Suprapubic skin (tissue), 4 donors: ENCODE results near the gene SLC6A12. TPM values are rescaled to one million over a fixed set of nuclear protein-coding genes. Genes with fewer than 3 reads are reported as not detected.

Experiments used
- DNase-seq, 2 donors: peaks; one replicate each; pipeline ENCODE4 v3.0.0-alpha.2; 2019; ENCODE audit warnings: low spot score in 2 of 2
- H3K27ac ChIP-seq: fragments of 200-600 bp; sonication (generic); one replicate; pipeline ENCODE4 v1.5.1; 2019
- H3K27me3 ChIP-seq: fragments of 200-600 bp; sonication (generic); one replicate; pipeline ENCODE4 v1.5.1; 2019
- H3K36me3 ChIP-seq: fragments of 200-600 bp; sonication (generic); one replicate; pipeline ENCODE4 v1.5.1; 2019
- H3K4me1 ChIP-seq: fragments of 200-600 bp; sonication (generic); one replicate; pipeline ENCODE4 v1.5.1; 2019
- H3K4me3 ChIP-seq: fragments of 200-600 bp; sonication (generic); one replicate; pipeline ENCODE4 v1.5.1; 2019; ENCODE audit warnings: mild to moderate bottlenecking
- H3K9me3 ChIP-seq: fragments of 200-600 bp; sonication (generic); one replicate; pipeline ENCODE4 v1.5.1; 2019
- CTCF ChIP-seq, 2 donors: fragments of 200-600 bp in 1 of 2; fragments of 450-650 bp in 1 of 2; sonication (generic) in 1 of 2; IDR thresholded peaks; one replicate each; pipeline ENCODE4 v1.5.1; 2016 to 2019; ENCODE audit warnings: antibody characterized with exemption in 2 of 2, mild to moderate bottlenecking in 1 of 2, moderate library complexity in 1 of 2
- EP300 ChIP-seq: sonication (generic); formaldehyde crosslinking; IDR thresholded peaks from one replicate; pipeline ENCODE4 v1.6.1; 2017; ENCODE audit warnings: antibody characterized with exemption
- POLR2A ChIP-seq, 2 donors: fragments of 450-650 bp; IDR thresholded peaks; one replicate each; pipeline ENCODE4 v1.6.1; 2017; ENCODE audit warnings: antibody characterized with exemption in 2 of 2, mild to moderate bottlenecking in 2 of 2, moderate library complexity in 2 of 2
- POLR2AphosphoS5 ChIP-seq, 3 donors: sonication (generic); formaldehyde crosslinking; IDR thresholded peaks; one replicate each; pipeline ENCODE4 v1.6.1; 2017; ENCODE audit warnings: antibody characterized with exemption in 3 of 3
- WGBS: methylation state at CpG from one replicate; pipeline ENCODE4 v1.1.5; 2018; 5-methylcytosine and 5-hydroxymethylcytosine counted together
- total RNA-seq, 4 donors: library from RNA; depleted of rRNA; stranded (reverse); fragments of >200 nt; gene quantifications; one replicate each; pipeline ENCODE4 v1.1.0, GENCODE V29; 2016

SLC6A12 gene
- total RNA-seq, 4 donors from 2014 or later = 3.1 to 6.0 TPM; not detected in 2

GRCh38 chr12:186006-186625, 27.8 kb downstream of the SLC6A12 start:
- H3K4me1 ChIP-seq = peaks cover 10% of the 10 kb centered on the region
- no peak for TF ChIP-seq EP300
- no peak for TF ChIP-seq POLR2AphosphoS5 (IDR thresholded peaks at IDR 0.05)
- TF ChIP-seq CTCF (IDR thresholded peaks at IDR 0.05) = no peak
- TF ChIP-seq POLR2A (IDR thresholded peaks at IDR 0.05) = no peak
- no peak for DNase-seq
- H3K4me3 ChIP-seq = no peak overlapping the region
- 87% methylated on average over 10 of the region's 11 CpGs for WGBS
- H3K27ac ChIP-seq = no peak overlapping the region
- no peaks in the 10 kb centered on the region for H3K36me3 ChIP-seq
- H3K9me3 ChIP-seq = no peaks in the 10 kb centered on the region
- H3K27me3 ChIP-seq = peaks cover 14% of the 10 kb centered on the region

GRCh38 chr12:185576-185955, 28.4 kb downstream of the SLC6A12 start:
- Histone ChIP-seq H3K9me3 (no peaks in the 10 kb centered on the region), H3K36me3 (no peaks in the 10 kb centered on the region), H3K4me3 (no peak overlapping the region), H3K27ac (no peak overlapping the region), H3K4me1 (peaks cover 10% of the 10 kb centered on the region), H3K27me3 (peaks cover 8% of the 10 kb centered on the region)
- WGBS = 95% methylated on average over 2 of the region's 8 CpGs
- TF ChIP-seq CTCF (IDR thresholded peaks at IDR 0.05) (no peak), POLR2AphosphoS5 (IDR thresholded peaks at IDR 0.05) (no peak), POLR2A (IDR thresholded peaks at IDR 0.05) (no peak), EP300 (no peak)
- DNase-seq = no peak

GRCh38 chr12:184811-185575, 29.0 kb downstream of the SLC6A12 start:
- H3K36me3 ChIP-seq = no peaks in the 10 kb centered on the region
- 72% methylated on average over 12 of the region's 13 CpGs for WGBS
- H3K27me3 ChIP-seq = peaks cover 4% of the 10 kb centered on the region
- no peak for DNase-seq
- no peak overlapping the region for H3K4me3 ChIP-seq
- TF ChIP-seq POLR2AphosphoS5 (IDR thresholded peaks at IDR 0.05) (no peak), CTCF (IDR thresholded peaks at IDR 0.05) (no peak), EP300 (no peak), POLR2A (IDR thresholded peaks at IDR 0.05) (no peak)
- peaks cover 12% of the 10 kb centered on the region for H3K4me1 ChIP-seq
- no peaks in the 10 kb centered on the region for H3K9me3 ChIP-seq
- H3K27ac ChIP-seq = no peak overlapping the region

- TF ChIP-seq POLR2A (IDR thresholded peaks at IDR 0.05) = no peak
- TF ChIP-seq EP300 = no peak
Measured at GRCh38 chr12:182381-182892, 31.5 kb downstream of the SLC6A12 start.

GRCh38 chr12:181921-182320, 32.0 kb downstream of the SLC6A12 start:
- DNase-seq = no peak
- H3K4me1 ChIP-seq = peaks cover 11% of the 10 kb centered on the region
- H3K4me3 ChIP-seq = no peak overlapping the region
- no peaks in the 10 kb centered on the region for H3K9me3 ChIP-seq
- peaks cover 20% of the 10 kb centered on the region for H3K27me3 ChIP-seq
- H3K27ac ChIP-seq = no peak overlapping the region
- WGBS = 82% methylated on average over 9 of the region's 17 CpGs
- no peaks in the 10 kb centered on the region for H3K36me3 ChIP-seq
- TF ChIP-seq EP300 = no peak
- TF ChIP-seq POLR2A (IDR thresholded peaks at IDR 0.05) = no peak
- TF ChIP-seq CTCF (IDR thresholded peaks at IDR 0.05) = no peak
- no peak for TF ChIP-seq POLR2AphosphoS5 (IDR thresholded peaks at IDR 0.05)

More at GRCh38 chr12:182381-182892, 31.5 kb downstream of the SLC6A12 start:
- Histone ChIP-seq H3K27ac (no peak overlapping the region), H3K4me3 (no peak overlapping the region), H3K9me3 (no peaks in the 10 kb centered on the region), H3K4me1 (peaks cover 11% of the 10 kb centered on the region), H3K36me3 (no peaks in the 10 kb centered on the region), H3K27me3 (peaks cover 18% of the 10 kb centered on the region)
- 51% methylated on average over 7 of the region's 10 CpGs for WGBS
- DNase-seq = no peak
